HG03432 (cell line): ENCODE results near the gene SHISA8.
"Not testable (repeated sequence)": the region's sequence is repeated elsewhere in the genome, so short reads cannot be mapped to it uniquely, and the experiment has no call there.

Experiments used
- ATAC-seq: cut with Tn5 transposase; IDR thresholded peaks from one replicate; pipeline ENCODE4 v1.9.1; 2021; ENCODE audit warnings: mild to moderate bottlenecking, moderate library complexity; ENCODE audit not compliant: unreplicated experiment

SHISA8 gene

GRCh38 chr22:41900652-41901312 lies 14.1 kb downstream of the SHISA8 start:
- no peak for ATAC-seq

DNA sequence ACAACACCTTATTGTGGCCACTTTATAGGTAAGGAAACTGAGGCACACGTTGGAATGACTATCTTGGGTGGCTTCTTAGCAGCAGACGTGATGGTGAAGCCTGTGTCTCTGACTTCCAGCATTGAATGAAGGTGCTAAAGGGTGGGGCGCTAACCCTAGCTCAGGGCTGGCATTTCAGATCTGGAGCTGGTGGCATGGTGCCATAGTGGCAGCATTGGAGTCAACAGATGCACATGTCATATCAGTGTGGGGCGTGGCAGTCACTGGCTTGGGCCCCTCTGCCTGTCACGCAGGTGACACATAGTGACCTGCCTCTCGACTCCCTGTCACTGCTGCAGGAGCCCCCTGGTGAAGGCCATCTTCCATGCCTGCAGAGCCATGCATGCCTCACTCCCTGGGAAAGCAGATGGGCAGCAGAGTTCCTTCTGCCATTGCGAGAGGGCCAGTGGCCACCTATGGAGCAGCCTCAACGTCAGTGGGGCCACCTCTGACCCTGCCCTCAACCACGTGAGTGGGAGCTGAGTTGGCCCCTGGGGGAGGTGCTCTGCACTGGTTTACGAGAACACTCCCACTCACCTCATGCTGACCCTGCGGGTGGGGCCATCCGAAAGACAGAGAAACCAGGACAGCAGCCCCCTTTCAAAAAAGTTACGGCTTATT lies 14.8 kb downstream of the SHISA8 start:
- no peak for ATAC-seq

DNA sequence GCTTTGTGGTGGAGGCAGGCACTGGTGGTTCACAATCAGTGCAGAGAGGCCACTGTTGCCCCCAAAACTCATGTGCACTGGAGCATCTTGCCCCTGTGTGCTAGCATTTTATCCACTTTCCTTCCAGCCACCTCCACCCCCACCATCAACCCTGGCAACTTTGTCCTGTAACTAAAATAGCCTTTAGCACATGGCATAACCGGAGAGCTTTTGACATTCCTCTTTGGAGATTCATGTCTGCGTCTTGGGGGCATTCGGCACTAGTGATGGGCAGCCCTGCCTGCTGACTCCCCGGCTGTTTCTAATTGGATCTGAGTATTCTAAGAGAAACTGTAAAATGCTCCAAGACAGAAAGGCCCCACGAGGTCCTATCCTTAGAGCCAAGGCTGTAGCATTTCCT lies 15.8 kb downstream of the SHISA8 start:
- ATAC-seq: no peak

DNA sequence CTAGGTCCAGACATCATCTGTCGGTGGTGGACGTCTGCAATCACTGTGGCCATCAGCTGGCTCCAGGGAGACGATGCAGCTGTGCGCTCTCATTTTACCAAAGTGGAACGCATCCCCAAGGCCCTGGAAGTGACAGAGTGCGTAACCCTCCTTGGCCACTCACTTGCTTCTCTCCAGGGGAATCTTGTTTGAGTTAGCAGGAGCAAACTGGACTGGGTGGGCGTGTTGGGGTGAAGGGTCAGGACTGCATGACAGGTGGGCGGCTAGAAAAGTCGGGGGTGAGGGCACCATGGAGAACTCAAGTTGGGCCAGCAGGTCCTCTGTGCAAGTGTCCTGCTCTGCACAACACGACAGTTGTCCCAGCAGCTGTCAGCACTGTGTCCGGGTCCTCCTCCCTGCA lies 16.2 kb downstream of the SHISA8 start:
- ATAC-seq: no peak

DNA sequence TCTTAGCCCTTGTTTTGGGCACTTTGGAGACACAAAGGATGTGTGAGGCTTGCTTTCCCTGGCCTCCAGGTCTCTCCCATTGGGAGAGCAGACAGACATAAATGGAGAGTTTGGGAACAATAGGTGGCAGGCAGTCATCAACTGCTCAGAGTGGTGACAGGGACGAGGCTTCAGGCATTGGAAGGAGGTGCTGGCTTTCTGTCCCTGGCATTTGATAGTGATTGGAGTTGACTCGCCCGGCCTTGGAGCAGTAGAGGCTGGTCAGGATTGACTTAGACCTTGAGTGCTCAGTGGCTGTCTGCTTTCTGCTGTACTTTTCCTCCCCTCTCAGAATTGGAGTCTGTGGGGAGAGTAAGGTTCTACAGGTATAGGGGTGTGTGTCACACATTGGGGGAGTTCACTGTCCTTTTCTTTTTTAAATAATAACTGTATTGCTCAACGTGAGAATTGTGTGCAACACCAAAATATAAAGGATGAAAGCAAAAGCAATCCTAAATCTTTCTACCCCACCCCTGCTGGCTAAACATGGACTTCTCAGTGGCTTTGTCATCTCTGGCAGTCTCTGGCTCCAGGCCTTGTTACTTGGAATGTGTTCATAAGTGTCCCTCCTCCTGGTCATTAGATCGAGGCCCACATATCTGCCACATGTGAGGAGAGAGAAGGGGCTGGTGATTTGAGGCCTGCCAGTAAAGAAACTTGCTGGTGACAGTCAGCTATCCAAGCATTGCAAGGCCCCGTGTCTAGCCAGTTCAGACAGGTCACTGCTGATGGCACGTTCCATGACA lies 21.1 kb downstream of the SHISA8 start:
- no peak for ATAC-seq

DNA sequence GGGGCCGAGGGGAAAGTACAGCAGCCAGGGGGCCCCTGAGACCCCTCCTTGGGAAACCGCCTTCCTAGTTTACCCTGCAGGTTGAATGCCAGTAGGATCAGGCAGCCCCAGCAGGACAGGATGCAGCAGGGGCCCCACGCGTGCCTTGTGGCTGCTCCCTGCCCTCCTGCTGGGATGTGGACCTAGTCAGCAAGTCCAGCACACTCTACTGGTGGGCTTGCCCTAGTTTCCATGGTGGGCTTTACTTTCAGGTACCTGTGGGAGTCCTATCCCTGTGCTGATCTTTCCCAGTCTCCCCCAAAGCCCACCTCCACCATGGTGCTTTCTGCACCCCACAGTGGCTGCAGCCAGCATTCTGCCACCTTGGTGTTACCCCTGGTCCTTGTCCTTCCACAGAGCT lies 22.2 kb downstream of the SHISA8 start:
- ATAC-seq: no peak

- ATAC-seq: no peak
Observed at GRCh38 chr22:41891407-41891806, 23.5 kb downstream of the SHISA8 start.

- ATAC-seq: no peak
Observed at GRCh38 chr22:41888627-41889200, 26.2 kb downstream of the SHISA8 start.

GRCh38 chr22:41885516-41885915 lies 29.4 kb downstream of the SHISA8 start:
- ATAC-seq: no peak

GRCh38 chr22:41885116-41885515 lies 29.8 kb downstream of the SHISA8 start:
- no peak for ATAC-seq

- no peak for ATAC-seq
Observed at GRCh38 chr22:41883400-41883799, 31.5 kb downstream of the SHISA8 start.

DNA sequence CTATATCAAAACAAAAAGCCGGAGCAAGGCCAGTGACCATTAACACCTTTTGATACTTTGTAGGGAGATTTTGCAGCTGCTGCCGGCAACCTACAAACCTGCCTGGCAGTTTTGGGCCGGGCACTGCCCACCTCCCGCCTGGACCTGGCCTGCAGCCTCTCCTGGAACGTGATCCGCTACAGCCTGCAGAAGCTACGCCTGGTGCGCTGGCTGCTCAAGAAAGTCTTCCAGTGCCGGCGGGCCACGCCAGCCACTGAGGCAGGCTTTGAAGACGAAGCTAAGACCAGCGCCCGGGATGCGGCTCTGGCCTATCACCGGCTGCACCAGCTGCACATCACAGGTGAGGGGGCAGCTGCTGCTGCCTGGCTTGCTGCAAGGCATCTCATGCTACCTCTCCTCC lies 34.2 kb downstream of the SHISA8 start:
- no peak for ATAC-seq

DNA sequence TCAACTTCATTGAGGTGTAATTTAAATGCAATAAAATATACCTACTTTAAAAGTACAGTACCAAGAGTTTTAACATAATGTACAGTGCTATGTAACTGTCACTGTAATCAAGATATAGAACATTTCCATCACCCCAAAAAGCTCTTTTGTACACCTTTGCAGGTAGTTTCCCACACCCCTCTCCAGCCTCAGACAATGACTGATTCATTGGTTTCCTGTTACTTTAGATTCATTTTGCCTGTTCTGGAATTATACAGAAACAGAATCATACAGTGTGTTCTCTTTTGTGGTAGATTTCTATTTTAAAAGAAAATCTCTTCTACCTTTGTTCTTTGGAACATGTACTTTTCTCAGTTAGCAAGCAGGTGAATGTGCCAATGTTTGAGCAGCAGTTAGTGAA lies 38.2 kb downstream of the SHISA8 start:
- ATAC-seq: no peak

DNA sequence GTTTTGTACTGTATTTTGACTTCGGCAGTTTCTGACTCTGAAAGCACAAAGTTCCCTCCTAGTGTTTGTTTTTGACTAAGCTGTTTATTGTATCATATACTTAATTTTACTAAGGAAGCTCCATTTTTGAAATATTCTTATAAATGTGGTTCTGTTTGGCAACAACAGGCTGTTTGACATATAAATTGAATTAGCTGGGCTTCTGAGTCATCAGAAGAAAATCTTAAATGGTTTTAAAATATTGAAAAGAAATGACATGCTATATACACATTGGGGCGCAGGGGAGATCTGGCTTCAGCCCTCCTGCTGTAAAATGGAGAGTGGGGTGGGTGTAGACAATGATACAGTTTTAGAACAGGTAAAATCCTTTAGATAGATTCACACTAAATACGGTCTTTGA lies 38.6 kb downstream of the SHISA8 start:
- no peak for ATAC-seq

GRCh38 chr22:41875531-41876270 lies 39.2 kb downstream of the SHISA8 start:
- no peak for ATAC-seq

DNA sequence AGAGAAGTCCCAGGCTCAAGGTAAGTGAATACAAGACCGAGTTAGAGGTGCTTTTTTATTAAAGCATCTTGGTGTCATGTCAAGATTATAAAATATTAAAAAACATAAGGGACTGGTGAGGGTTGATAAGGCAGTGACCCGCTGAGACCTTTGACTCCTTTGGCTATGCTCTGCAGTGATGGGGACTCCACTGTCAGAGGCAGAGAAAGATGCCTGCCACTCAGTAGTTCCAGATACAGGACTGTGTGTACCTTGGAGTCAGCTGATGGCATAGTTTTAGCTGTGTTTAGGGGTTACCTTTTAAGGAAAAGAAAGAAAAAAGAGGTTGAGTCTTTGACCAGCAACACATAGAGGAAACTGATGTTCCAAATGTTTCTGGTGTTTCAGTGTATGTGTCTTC lies 40.8 kb downstream of the SHISA8 start:
- no peak for ATAC-seq

GRCh38 chr22:41873391-41873790 lies 41.5 kb downstream of the SHISA8 start:
- ATAC-seq: no peak

- ATAC-seq: no peak
Observed at GRCh38 chr22:41870786-41871185, 44.1 kb downstream of the SHISA8 start.

DNA sequence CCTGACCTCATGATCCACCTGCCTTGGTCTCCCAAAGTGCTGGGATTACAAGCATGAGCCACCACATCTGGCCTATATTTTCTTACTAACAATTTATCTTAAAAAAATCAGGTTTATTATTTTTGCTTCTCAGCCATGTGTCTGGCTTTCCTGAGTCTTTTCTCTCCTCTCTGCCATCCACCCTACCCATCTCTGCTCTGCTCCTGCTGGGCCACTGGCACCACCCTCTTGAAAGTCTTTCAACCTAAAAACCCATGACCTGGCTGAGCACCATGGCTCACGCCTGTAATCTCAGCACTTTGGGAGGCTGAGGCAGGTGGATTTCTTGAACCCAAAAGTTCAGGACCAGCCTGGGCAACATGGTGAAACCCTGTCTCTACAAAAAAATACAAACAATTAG lies 44.8 kb downstream of the SHISA8 start:
- not testable (repeated sequence) for ATAC-seq

DNA sequence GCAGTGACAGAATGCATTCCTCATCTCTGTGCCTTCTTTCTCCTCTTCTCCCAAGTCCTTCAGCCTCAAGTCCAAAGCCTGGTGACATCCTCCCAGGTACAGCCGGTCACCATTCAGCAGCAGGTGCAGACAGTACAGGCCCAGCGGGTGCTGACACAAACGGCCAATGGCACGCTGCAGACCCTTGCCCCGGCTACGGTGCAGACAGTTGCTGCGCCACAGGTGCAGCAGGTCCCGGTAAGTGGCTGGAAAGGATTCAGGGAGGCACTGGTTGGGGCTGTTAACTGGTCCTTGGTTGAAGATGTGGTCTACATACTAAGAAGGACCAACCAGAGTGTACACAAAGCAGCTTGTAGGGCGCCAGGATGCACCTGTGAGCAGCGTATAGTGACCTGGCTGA lies 46.3 kb downstream of the SHISA8 start:
- no peak for ATAC-seq

DNA sequence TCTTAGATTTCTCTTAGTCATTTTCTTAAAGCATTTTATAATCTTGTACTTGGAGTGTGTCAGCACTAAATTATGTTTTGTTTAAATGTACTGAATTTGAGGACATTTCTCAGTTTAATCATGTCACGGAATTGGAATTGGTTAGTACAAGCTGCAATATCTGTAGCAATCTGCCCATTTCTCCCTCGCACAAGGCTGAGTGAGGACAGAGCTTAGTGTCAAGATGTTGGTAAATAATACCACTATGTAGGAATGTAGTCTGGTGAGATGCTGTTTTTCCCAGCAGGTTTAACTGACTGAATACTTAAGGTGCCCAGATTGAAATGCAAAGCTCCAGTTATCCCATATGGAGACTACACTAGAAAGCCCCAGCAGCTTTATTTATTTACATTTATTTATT lies 51.4 kb downstream of the SHISA8 start:
- no peak for ATAC-seq
